ENCODE data around the gene PCYT1B.
A peak's percentile ranks its signal among the peaks of the same experiment; 100 is the strongest.

The PCYT1B gene

GRCh38 chrX:24515447-24515846 is 131.7 kb downstream of the PCYT1B start:
- DNase-seq, result peak; percentile 47

GRCh38 chrX:24513416-24513815 is 133.7 kb downstream of the PCYT1B start:
- no peak for DNase-seq

GRCh38 chrX:24508375-24508774 is 138.8 kb downstream of the PCYT1B start:
- no peak for DNase-seq
